HepG2 (cell line): ENCODE data around the gene HSD3B7. TPM values are rescaled to one million over a fixed set of nuclear protein-coding genes. Genes with fewer than 3 reads are reported as not detected.

Source experiments
- ADNP ChIP-seq: sonication (generic); formaldehyde crosslinking; IDR thresholded peaks from 2 replicates; pipeline ENCODE4 v1.4.0; 2020; ENCODE audit warnings: missing genetic modification reagents
- GFI1 ChIP-seq: sonication (generic); formaldehyde crosslinking; IDR thresholded peaks from 2 replicates; pipeline ENCODE4 v1.5.0; 2020; ENCODE audit warnings: missing genetic modification reagents, mild to moderate bottlenecking, borderline replicate concordance
- HNRNPL ChIP-seq: fragments of 200-400 bp; formaldehyde crosslinking; IDR thresholded peaks from 2 replicates; pipeline ENCODE4 v1.6.1; 2017; ENCODE audit warnings: mild to moderate bottlenecking, low read depth, low read length
- KMT2B ChIP-seq: IDR thresholded peaks from 2 replicates; pipeline ENCODE4 v1.6.1; 2016; ENCODE audit warnings: missing genetic modification reagents, missing compliant biosample characterization
- MIXL1 ChIP-seq: IDR thresholded peaks from 2 replicates; pipeline ENCODE4 v1.6.1; 2016
- POGZ ChIP-seq: sonication (generic); formaldehyde crosslinking; IDR thresholded peaks from 2 replicates; pipeline ENCODE4 v1.4.0; 2020; ENCODE audit warnings: mild to moderate bottlenecking, missing genetic modification reagents
- RBM39 ChIP-seq: fragments of 200-400 bp; formaldehyde crosslinking; IDR thresholded peaks from one replicate; pipeline ENCODE4 v1.6.1; 2018; ENCODE audit warnings: antibody characterized with exemption, mild to moderate bottlenecking, low read depth, low read length; ENCODE audit not compliant: poor library complexity, severe bottlenecking
- RFXAP ChIP-seq: sonication (generic); formaldehyde crosslinking; IDR thresholded peaks from 2 replicates; pipeline ENCODE4 v1.4.0; 2020; ENCODE audit warnings: missing genetic modification reagents, borderline replicate concordance
- ZBTB42 ChIP-seq: sonication (generic); formaldehyde crosslinking; IDR thresholded peaks from 2 replicates; pipeline ENCODE4 v1.5.0; 2020; ENCODE audit warnings: mild to moderate bottlenecking, missing genetic modification reagents
- ZFP82 ChIP-seq: sonication (generic); formaldehyde crosslinking; IDR thresholded peaks from 2 replicates; pipeline ENCODE4 v1.5.1; 2020; ENCODE audit warnings: mild to moderate bottlenecking, missing genetic modification reagents, borderline replicate concordance
- ZNF124 ChIP-seq: sonication (generic); formaldehyde crosslinking; IDR thresholded peaks from 2 replicates; pipeline ENCODE4 v1.4.0; 2020; ENCODE audit warnings: missing genetic modification reagents
- ZNF550 ChIP-seq: sonication (generic); formaldehyde crosslinking; IDR thresholded peaks from 2 replicates; pipeline ENCODE4 v1.4.0; 2020; ENCODE audit warnings: mild to moderate bottlenecking, missing genetic modification reagents, borderline replicate concordance
- ZNF703 ChIP-seq: sonication (generic); formaldehyde crosslinking; IDR thresholded peaks from 2 replicates; pipeline ENCODE4 v1.5.1; 2020; ENCODE audit warnings: missing genetic modification reagents, mild to moderate bottlenecking, moderate library complexity, borderline replicate concordance
- ZNF709 ChIP-seq: sonication (generic); formaldehyde crosslinking; IDR thresholded peaks from 2 replicates; pipeline ENCODE4 v1.5.0; 2020; ENCODE audit warnings: mild to moderate bottlenecking, missing genetic modification reagents
- ZSCAN21 ChIP-seq: sonication (generic); formaldehyde crosslinking; IDR thresholded peaks from 2 replicates; pipeline ENCODE4 v1.8.0; 2022; ENCODE audit warnings: mild to moderate bottlenecking, missing genetic modification reagents, moderate library complexity, borderline replicate concordance
- polyA plus RNA-seq, 8 experiments: library from polyadenylated mRNA; depleted of rRNA in 3 of 8; stranded (reverse) in 7 of 8; unstranded in 1 of 8; fragments of >200 nt; fragmentation: Illumina TruSeq in 4 of 8; extraction: Trizol in 4 of 8; gene quantifications; 2 replicates each; pipeline versions ENCODE4 v1.2.1 to v1.2.3, GENCODE V29; 2011 to 2016; ENCODE audit warnings: low read depth in 4 of 8, missing spikeins in 1 of 8, mixed read lengths in 1 of 8; ENCODE audit not compliant: insufficient read depth in 1 of 8
- total RNA-seq, 5 experiments: library from RNA; depleted of rRNA; stranded (reverse); fragments of >200 nt; fragmentation: Illumina TruSeq; extraction: Trizol; gene quantifications; 2 replicates each; pipeline ENCODE4 v1.2.3, GENCODE V29; 2016; ENCODE audit warnings: low read depth in 1 of 5
- TF ChIP-seq, protein P1 (sequence below): sonication (generic); formaldehyde crosslinking; IDR thresholded peaks from 2 replicates; pipeline ENCODE4 v1.5.0; 2020; ENCODE audit warnings: mild to moderate bottlenecking, missing genetic modification reagents, borderline replicate concordance
- TF ChIP-seq, protein P2 (sequence below): sonication (generic); formaldehyde crosslinking; IDR thresholded peaks from 2 replicates; pipeline ENCODE4 v1.5.0; 2020; ENCODE audit warnings: missing genetic modification reagents
- TF ChIP-seq, protein P3 (sequence below): sonication (generic); formaldehyde crosslinking; IDR thresholded peaks from 2 replicates; pipeline ENCODE4 v1.8.0; 2022; ENCODE audit warnings: missing genetic modification reagents, mild to moderate bottlenecking, borderline replicate concordance
- TF ChIP-seq, protein P4 (sequence below): sonication (generic); formaldehyde crosslinking; IDR thresholded peaks from 2 replicates; pipeline ENCODE4 v1.5.1; 2020; ENCODE audit warnings: missing genetic modification reagents, mild to moderate bottlenecking, borderline replicate concordance

Gene HSD3B7
- total and polyA plus RNA-seq, 2 of the 13 experiments (the other 11 are each of a cell fraction or from before 2014, with no cell fraction given): 32.9 to 69.7 TPM

DNA sequence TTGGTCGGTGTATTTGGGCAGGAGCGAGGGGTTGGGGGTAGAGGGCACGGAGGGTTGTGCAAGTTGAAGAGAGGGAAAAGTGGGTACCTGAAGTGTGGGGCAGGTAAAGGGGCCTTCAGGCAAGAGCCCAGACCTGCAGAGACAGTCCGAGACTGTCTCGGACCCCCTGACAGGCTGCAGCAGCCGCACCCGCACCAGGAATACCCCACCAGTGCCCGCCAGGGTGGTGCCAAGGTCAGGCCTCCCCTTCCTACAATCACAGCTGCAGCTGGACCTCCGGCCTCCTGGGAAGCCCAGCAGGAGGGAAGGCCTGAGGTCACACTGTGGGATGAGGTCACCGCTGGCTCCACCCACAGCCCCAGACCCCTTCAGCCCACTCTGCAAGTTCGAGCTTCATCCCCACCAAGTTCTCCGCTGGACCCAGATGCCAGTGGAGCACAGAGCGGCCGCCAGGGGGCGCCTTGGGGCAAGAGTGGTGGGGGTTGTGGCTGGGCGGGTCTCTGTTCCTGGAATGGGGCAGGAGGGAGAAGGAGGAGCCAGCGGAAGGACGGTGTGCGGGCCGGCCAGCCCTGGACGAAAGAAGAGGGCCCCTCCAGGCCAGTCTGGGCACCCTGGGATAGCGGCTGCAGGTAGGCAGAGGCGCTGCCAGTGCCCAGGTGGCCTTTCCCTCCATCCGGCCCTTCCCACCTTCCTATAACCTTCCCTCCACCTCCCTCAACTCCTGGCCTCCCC, at the start of gene HSD3B7 (continued):
- TF ChIP-seq ZNF550 (CRISPR knock-in tag) (no peak; the same call in 1 of the 2 replicates), MIXL1 (CRISPR knock-in tag) (0 out of 2 replicates have a peak, but pooled peaks have one; percentile 24), ZNF703 (CRISPR knock-in tag) (no peak), ZFP82 (CRISPR knock-in tag) (0 out of 2 replicates have a peak, but pooled peaks have one; percentile 30), KMT2B (CRISPR knock-in tag) (peak; percentile 26; the same call in 1 of the 2 replicates), HNRNPL (peak; percentile 77), ZBTB42 (CRISPR knock-in tag) (peak; percentile 50), ZNF124 (peak; percentile 60; the same call in 1 of the 2 replicates), ADNP (CRISPR knock-in tag) (no peak), GFI1 (CRISPR knock-in tag) (0 out of 2 replicates have a peak, but pooled peaks have one; percentile 18), ZSCAN21 (CRISPR knock-in tag) (0 out of 2 replicates have a peak, but pooled peaks have one; percentile 5), RBM39 (peak; percentile 71), ZNF709 (CRISPR knock-in tag) (0 out of 2 replicates have a peak, but pooled peaks have one; percentile 60), RFXAP (CRISPR knock-in tag) (0 out of 2 replicates have a peak, but pooled peaks have one; percentile 3), POGZ (CRISPR knock-in tag) (0 out of 2 replicates have a peak, but pooled peaks have one; percentile 13)
- TF ChIP-seq, protein P1, sequence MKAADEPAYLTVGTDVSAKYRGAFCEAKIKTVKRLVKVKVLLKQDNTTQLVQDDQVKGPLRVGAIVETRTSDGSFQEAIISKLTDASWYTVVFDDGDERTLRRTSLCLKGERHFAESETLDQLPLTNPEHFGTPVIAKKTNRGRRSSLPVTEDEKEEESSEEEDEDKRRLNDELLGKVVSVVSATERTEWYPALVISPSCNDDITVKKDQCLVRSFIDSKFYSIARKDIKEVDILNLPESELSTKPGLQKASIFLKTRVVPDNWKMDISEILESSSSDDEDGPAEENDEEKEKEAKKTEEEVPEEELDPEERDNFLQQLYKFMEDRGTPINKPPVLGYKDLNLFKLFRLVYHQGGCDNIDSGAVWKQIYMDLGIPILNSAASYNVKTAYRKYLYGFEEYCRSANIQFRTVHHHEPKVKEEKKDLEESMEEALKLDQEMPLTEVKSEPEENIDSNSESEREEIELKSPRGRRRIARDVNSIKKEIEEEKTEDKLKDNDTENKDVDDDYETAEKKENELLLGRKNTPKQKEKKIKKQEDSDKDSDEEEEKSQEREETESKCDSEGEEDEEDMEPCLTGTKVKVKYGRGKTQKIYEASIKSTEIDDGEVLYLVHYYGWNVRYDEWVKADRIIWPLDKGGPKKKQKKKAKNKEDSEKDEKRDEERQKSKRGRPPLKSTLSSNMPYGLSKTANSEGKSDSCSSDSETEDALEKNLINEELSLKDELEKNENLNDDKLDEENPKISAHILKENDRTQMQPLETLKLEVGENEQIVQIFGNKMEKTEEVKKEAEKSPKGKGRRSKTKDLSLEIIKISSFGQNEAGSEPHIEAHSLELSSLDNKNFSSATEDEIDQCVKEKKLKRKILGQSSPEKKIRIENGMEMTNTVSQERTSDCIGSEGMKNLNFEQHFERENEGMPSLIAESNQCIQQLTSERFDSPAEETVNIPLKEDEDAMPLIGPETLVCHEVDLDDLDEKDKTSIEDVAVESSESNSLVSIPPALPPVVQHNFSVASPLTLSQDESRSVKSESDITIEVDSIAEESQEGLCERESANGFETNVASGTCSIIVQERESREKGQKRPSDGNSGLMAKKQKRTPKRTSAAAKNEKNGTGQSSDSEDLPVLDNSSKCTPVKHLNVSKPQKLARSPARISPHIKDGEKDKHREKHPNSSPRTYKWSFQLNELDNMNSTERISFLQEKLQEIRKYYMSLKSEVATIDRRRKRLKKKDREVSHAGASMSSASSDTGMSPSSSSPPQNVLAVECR (CRISPR knock-in tag): 0 out of 2 replicates have a peak, but pooled peaks have one; percentile 42
- TF ChIP-seq, protein P2, sequence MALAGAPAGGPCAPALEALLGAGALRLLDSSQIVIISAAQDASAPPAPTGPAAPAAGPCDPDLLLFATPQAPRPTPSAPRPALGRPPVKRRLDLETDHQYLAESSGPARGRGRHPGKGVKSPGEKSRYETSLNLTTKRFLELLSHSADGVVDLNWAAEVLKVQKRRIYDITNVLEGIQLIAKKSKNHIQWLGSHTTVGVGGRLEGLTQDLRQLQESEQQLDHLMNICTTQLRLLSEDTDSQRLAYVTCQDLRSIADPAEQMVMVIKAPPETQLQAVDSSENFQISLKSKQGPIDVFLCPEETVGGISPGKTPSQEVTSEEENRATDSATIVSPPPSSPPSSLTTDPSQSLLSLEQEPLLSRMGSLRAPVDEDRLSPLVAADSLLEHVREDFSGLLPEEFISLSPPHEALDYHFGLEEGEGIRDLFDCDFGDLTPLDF (CRISPR knock-in tag): peak; percentile 21; the same call in 1 of the 2 replicates
- TF ChIP-seq, protein P3, sequence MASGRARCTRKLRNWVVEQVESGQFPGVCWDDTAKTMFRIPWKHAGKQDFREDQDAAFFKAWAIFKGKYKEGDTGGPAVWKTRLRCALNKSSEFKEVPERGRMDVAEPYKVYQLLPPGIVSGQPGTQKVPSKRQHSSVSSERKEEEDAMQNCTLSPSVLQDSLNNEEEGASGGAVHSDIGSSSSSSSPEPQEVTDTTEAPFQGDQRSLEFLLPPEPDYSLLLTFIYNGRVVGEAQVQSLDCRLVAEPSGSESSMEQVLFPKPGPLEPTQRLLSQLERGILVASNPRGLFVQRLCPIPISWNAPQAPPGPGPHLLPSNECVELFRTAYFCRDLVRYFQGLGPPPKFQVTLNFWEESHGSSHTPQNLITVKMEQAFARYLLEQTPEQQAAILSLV (CRISPR knock-in tag): peak; percentile 6; the same call in 1 of the 2 replicates
- TF ChIP-seq, protein P4, sequence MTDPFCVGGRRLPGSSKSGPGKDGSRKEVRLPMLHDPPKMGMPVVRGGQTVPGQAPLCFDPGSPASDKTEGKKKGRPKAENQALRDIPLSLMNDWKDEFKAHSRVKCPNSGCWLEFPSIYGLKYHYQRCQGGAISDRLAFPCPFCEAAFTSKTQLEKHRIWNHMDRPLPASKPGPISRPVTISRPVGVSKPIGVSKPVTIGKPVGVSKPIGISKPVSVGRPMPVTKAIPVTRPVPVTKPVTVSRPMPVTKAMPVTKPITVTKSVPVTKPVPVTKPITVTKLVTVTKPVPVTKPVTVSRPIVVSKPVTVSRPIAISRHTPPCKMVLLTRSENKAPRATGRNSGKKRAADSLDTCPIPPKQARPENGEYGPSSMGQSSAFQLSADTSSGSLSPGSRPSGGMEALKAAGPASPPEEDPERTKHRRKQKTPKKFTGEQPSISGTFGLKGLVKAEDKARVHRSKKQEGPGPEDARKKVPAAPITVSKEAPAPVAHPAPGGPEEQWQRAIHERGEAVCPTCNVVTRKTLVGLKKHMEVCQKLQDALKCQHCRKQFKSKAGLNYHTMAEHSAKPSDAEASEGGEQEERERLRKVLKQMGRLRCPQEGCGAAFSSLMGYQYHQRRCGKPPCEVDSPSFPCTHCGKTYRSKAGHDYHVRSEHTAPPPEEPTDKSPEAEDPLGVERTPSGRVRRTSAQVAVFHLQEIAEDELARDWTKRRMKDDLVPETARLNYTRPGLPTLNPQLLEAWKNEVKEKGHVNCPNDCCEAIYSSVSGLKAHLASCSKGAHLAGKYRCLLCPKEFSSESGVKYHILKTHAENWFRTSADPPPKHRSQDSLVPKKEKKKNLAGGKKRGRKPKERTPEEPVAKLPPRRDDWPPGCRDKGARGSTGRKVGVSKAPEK (CRISPR knock-in tag): no peak
